Measurements from ENCODE around the gene CMTR1.

The CMTR1 gene

DNA sequence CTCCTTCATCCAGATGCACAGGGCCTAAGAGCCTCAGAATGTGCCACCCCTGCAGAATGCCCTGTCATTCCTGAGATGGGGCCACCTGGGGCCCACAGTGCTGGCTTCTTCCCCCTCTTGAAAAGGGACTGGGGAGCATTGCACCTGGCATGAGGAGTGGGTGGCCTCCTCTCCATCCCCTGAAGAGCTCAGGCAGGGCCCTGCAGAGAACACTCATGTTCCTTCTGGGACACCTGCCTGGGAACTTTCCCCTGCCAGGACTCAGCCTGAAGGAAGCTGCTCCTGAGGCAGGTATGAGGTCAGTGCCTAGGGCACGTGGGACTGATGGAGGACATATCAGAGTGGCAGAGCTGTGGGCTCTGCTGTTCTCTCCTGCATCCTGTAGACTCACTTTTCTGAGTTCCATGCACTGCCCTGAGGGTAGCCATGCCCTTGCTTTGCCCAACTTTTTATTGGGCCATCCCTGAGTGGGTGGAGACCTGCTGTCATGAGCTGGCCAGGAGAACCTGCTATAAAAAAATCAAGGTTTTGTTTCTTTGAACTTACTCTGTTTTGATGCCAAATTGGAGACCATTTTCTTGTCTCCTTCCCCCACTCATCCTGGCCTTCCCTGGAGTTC lies 47.2 kb downstream of the CMTR1 start:
- no peak for DNase-seq

DNA sequence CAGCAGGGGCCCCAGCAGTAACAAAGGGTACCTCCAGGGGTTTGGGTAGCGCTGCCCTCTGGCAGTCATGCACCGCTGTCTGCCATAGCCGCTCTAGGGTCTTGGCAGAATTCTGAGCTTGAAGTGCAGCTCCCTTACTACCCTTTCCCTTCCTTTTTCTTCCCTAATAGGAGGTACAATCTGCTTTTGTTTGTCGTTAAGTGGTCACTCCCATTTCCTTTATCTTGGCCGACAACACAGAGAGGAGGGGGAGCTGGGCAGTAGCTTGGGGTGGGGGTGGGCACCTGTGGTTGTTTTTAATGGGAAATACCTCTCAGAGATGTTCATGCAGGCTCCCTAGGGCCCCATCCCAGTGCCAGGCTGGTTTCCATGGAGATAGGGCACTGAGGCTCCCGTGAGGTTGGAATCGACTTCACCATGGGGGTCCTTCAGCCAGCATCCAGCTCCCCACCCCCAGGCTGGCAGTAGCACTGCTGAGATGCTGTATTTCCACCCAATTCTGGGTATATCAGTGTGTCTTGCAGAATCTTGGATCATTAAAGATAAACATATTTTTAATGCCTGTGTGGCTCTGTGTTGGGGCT lies 48.0 kb downstream of the CMTR1 start:
- no peak for DNase-seq

DNA sequence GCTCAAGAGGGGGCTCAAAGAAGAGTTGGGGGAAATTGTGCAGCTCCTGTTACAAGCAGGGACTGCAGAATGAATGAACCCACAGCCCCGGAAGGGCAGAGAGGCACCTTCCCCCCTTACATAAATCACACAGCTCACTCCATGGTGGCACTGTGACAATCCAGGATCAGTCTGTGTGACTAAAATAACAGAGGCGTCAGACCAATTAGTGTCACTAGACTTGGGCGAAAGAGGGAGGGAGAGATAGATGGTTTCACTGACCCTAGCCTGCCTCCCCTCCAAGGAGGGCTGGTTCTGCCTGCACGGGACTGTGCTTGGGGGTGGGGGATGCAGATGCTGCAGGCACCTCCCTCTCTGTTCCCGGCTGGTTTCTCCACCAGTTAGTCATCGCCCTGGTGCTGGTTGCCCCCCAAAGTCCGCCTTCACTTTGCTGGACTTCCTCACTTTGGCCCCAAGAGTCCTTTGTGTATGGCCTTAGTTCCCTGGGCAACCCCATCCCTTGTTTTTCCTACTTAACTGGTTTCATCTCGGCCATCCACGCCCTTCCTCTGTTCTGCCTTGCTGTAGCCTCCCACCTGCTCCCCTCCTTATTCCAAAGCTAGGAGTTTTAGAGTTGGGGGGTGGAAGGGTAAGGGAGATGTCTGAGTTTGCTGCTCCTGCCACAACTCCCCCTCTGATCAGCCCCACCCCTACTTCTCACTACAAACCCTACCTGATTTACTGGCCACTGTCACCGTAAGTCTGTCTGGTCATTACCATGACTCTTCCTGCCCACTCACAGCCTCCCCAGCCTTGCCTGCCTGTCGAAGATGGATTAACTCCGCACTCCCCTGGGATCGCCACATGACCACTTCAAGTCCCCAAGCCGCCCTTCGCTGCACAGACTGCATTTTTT lies 48.9 kb downstream of the CMTR1 start:
- no peak for DNase-seq

DNA sequence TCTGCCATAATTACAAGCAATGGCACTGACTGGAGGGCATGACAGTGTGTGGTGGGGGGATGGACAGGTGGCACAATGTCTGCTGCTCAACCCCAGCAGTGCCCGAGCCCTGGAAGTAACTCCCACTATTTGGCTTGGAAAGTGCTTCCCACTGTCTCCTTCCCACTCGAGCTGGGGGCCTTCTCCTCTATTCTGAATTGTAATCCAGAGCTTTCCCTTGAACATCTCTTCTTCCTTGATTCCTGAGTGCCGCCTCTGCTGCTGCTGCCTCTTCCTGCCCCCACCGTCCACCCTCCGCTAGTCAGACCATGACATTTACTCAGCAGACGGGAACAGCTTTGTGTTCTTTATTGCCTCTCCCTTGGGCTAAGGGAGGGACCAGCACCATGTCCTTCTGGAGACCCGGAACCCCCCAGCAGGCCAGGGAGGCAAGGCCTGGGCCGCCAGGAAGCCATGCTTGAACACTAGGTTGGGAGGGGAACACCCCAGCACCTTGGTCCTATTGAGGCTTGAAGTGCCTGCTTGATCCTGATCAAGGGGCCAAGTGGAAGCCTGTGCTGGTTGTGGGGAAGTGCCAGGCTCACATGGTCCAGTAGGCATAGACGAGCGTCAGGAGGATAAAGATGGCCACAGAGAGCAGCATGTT lies 49.7 kb downstream of the CMTR1 start:
- DNase-seq, result no peak

DNA sequence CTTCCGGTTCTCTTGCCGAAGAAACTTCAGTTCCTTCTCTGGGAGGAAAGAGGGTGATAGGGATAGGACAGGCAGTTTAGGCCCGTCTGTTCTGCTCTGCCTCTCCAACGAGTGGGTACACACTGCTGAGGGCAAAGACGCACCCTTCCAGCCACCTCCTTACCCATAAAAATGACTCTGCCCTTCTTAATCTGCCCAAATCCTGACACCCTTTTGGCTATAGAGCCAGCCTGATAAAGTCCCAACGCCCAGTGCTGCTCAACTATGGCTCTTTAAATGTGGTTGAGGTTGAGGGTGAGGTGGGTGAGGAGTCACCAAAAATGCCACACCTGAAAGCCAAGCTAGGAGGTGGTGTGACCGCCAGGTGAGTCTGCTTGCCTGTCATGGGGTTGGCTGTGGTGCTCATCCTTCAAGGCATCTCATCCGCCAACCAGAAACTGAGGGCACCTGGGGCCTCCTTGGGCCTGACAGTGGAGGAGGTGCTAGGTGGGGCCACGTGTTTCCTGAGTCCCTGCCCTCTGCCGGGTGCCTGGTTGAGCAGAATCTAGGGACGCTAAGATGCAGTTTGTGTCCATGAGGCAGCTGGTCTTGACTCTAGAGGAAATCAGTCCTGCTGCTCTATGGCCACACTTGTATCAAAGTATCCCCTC lies 50.4 kb downstream of the CMTR1 start:
- DNase-seq, result no peak

DNA sequence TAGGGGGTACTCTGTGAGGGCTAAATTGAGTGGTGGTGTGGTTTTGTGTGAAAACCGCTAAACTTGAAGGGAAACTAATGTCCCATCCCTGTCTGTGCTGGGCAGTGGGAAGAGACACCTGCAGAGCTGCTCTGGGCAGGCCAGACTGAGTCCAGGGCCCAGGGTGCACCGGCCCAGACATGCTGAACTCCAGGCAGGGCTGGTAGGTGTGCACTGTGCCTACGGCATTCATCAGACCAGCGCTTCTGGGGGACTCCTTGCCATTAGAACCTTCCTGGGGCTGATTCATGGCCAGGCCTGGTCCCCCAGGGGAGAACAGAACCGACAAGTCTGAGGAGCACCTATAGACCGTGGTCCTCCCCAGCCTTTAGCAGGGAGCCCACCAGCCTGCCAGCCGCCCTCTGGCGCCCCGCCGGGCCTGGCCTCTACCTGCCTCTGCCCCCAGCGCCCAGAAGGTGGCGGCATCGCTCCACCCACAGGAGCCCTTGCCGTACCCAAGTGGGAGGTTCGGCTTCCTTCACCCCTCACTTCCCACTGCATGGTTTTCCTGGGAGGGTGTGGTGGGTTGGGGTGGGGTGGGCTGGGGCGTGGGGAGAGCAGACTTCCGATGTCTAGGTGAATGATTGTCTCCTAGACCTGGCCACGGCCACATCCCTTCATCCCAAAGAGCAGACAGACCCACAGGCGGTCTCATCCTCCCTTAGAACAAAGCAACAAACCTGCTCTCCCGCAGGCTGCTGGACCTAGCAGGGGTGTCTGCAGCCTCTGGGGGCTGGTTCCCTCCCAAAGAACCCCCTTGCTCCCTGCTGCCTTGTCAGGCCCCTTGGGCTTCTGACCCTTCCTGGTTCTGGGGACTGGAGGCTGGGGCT lies 51.1 kb downstream of the CMTR1 start:
- peak; percentile 19 to 23 for DNase-seq

DNA sequence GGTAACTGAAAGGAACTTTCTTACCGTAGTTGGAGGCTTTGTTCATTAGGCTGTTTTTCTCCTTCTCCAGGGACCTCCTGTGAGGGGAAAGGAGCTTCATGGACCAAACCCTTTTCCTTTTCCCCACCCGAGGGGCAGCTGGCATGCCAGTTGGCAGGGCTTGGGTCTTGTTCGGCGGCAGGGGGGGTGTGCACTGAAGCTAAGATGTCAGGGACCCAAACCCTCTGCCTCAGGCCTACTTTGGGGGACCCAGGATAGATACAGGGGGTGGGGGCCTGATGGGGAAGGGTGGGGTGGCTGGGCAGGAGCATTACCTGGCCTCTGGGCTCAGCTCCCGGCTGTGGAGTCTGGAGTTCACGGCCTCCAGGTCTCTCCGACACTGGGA lies 51.8 kb downstream of the CMTR1 start:
- no peak for DNase-seq

DNA sequence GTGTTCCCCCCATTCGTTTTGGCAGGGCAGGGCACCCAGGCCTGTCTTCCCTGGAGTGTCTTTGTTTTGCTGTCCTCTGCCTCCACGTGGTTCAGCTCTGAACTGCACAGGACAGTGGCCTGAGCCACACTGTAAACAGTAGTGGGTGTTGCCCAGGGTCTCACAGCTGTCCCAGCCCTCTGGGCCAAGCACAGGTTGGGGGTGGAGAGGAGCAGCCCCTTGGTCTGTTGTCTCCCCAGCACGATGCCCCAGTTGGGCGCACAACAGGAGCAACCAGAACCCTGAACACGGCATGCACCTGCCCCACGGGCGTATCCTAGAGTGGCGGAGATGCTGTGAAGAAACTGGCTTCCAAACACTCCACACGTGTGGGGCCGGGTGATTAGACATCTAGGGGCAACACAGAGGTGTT lies 52.3 kb downstream of the CMTR1 start:
- peak; percentile 13 to 29 for DNase-seq

DNA sequence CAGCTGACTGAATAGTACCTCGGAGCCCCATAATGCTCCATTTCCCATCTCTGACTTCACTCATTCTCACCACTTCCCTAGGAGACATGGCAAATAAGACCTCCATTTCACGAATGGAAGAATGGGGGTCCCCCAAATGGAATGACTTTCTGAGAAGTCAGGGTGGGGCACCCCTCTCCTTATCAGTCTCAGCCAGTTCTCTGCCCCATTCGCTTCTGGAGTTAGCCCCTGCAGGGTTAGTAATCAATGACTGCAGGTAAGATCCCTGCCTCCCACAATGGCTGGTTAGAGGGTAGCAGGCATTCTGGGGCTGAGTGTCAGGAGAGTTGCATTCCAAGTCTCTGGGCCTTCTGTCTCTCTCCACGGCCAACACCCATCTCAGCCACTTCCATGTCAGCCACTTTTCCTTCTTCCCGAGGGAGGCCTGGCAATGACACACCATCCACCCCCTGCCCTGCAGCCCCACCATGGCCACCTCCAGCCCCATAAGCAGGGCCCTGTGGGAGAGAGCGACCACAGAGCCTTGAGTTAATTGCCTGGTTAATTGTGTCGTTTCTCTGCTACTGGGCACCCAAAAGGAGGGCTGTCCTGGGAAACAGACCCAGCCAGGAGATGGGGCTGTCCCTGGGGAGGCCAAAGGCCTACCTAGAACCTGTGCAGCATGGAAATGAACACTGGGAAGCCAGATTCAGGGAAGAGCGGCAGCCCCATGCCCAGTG lies 53.3 kb downstream of the CMTR1 start:
- no peak for DNase-seq

DNA sequence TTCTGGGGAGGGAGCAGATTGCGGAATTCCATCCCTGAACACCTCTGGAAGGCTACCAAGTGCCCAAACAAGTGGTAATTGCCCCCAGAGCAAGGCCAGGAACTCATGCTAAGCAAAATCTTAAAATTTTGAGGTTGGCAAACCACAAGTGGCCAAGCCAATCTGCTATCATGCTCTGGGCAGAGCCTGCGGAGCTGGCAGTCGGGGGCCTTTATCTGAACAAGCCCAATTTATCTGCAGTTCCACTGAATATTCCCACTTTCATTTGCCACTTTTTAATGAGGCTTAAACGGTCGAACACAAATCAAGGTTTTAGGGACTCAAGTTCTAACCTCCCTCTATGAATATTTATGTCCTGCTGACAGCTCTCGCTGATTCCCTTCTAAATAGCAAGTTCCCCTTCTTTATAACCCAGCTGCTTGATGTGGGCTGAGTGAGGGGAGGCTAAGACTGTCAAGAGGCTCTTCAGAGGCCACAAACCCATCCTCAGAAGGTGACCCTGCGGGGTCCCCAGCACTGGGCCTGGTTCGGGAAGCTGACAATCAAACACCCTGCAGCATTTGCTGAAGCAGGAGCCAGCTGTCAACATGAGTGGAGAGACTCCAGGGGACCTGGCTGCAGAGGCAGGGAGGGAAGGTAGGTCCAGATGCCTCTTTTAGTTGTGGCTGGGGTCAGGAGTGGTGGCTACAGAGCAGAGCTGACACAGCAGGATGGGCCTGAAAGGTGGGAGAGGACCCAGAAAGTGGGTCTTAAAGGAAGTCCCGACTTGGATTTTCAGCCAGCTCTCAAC lies 54.8 kb downstream of the CMTR1 start:
- no peak for DNase-seq

DNA sequence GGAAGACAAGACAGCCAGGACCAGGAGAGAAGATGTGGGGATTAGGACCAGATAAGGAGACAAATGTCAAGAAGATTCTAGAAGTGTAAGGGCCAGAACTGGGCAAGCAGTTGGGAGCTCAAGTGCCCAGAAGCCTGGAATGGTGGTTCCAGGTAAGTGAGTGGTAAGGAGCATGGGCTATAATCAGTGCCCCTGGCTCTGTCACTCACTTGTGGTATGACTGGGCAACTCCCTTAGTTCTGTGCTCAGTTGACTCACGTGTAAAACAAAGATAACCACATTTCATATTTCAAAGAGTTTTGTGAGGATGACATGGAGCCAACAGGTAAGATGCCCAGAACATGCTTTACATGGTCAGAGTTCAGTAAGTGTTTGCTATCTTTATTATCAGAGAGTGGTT lies 55.5 kb downstream of the CMTR1 start:
- DNase-seq, result no peak

DNA sequence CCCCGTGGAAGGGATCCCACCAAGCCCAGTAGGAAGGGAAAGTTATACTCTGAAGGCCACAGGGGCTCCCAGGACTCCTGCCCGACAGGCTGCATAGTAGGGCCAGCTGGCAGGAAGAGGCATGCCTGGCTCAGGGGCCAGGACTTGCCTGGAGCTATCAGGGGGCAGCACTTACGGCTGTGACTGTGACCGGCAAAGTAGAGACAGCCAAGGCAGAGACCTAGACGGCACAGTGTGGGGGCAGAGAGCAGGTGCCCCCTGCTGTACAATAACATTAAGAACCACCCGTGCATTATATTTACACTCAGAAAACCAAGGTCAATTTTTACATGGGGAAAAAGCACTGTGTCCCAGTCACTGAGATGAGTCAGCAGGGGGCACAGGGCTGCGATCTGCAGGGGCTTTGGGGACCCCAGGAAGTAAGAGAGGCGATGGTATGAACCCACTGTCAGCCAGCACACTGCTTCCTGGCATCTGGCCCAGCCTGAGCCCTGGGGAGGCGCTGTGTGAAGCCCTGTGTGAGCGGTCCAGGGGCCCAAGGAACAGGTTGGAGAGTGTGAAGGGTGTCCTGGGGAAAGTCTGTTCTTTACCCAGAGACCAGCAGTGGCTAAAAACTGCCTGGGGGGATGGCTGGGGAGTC lies 56.8 kb downstream of the CMTR1 start:
- no peak for DNase-seq

DNA sequence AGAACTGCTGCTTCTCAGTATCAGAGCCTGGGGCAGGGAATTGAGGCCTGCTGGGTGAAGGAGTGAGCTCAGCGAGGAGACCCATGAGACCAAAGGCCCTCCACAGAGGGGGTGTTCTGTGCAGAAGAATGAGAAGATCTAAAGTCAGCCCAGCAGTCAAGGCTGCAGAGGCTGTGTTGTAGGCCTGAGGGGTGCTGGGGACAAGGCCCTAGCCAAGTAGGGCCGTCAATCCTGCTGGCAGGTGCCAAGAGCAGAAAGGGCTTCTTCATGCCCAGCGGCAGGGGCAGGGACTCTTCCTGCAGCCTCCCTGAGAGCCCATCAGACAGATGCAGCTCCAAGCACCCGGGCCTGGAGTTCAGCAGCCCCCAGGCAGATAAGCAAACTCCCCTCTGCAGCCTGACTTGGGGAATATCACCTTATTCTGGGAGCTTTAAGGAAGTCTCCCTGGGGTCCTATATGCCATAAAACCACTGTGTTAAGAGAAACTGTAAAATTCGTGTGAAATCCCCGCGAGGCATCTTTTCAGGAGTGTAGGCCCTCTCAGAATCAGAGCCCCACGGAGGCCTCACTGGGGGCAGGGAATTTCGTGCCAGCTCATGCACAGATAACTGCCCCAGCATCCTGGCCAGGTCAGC lies 57.6 kb downstream of the CMTR1 start:
- no peak for DNase-seq

DNA sequence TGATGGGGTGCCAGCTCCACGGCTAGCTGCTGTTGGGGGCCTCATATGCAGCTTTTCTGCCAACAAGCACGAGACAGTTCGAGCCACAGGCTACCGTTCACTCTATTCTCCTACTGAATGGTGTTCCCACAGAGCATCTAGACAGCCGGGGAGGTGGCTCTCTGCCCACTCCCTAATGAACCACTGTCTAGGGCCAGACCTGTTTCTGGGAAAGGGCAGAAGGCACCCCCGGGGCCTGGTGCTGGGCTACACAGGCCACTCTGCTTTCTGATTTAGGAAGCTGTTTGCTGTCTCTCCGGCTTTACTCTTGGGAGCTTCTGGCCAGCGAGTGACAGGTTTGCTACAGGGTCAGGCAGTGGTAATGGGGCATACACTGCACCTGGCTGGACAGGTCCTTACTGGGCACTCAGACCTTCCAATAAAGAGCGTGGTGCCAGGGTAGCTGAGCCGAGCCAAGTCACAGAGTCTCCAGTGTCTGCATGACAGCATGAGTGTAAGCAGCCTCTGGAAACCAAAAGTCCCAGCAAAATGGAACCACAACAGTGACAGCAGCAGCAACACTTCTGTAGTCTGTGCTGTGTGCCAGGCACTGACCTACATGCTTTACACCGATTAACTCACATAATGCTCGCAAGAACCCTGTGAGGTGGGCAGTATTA lies 58.3 kb downstream of the CMTR1 start:
- no peak for DNase-seq

DNA sequence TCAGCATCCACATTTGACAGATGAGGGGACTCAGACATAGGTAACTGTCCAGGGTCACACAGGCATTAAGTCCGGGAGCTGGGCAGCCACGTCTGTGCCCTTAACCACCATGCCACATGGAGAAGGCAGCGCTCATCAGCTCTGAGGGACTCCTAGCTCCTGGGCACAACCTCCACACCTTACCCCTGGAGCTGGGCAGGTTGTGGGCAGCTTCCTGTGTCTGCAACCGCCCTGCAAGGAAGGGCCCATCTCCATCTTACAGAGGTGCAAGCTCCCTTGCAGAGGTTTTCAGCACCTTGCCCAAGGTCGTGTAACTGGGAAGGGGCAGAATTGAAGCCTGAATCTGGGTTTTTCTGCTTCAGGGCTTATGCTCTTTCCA lies 58.8 kb downstream of the CMTR1 start:
- no peak for DNase-seq

DNA sequence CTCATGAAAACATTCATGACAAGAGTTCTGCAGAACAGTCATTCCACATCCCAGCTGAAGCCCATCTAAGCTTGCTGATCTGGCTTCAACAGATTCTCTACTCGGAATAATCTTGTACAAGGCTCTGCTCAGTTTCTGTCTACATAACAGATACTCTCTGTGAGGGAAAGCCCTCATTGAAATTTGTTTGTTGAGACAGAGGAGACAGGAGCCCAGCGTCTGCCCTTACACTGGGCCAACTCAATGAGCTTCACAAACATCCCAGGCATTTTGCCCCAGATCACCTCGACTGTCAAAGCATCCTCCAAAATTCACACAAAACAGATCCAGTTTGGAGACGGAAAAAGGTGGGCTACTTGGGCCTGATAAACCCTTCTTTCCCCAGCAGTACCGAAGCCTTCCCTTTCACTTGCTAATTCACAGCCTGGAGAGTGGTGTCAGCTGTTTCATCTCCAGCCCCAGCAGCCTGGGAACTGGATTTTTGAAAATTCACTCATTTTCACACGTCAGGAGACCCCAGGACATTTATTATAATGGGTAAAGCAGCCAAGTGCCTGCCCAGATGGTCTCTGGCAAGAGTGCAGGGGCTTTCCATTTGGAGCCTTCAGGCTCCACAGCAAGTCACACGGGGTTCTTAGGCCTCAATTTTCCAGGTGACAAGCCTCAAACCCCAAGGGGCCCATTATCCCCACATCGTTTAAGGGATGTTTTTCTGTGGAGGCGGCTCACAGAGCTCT lies 59.4 kb downstream of the CMTR1 start:
- no peak for DNase-seq

DNA sequence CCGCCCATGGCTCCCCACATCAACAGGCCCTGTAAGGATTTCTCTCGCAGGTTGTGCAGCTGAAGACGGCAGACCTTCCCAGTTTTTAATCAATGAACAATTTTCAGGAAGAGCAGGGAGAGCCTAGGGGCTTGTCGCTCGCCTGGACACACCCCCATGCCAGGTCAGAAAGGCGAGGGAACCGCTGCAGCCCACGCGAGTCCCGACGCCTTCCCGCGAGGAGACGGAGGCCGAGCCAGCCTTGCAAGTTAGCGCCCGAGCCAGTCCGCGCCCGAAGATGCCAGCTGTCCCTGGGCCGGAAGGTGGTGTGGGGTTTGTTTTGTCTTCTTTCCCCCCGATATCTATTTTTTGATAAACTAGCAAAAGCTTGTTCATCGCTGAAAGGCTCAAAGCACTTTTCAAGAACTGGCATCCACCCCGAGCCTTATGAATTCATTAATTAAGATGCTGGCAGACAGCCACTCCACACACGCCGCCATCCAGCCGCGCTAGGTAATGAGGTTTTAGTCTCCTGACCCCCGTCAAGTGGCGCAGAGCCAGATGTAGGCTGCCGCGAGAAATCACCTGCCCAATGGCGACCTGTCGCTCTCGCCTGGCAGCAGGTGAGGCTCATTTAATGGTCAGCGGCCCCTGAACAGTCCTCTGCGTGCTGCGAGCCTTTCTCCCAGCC lies 60.1 kb downstream of the CMTR1 start:
- peak; percentile 45 to 63 for DNase-seq

DNA sequence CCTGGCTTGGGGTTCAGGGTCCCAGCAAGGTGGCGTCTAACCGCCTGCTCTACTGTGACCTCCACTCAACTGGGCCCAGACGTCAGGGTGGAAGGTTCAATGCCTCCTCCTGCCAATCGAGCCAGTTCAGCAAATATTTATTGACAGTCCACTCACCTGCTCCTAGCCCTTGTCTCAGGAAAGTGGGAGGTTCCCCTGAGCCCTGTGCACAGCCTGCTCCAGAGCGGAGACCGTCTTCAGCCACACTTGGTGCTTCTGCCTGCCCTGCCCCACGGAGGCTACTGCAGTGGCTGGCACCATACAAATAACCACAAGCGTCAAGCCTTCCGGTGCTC lies 60.6 kb downstream of the CMTR1 start:
- DNase-seq, result peak in 1 of 2 experiments; percentile 43

Data from SHP77 (cell line).